Measurements from ENCODE around the gene UTP25. TPM values are rescaled to one million over a fixed set of nuclear protein-coding genes. Genes with fewer than 3 reads are reported as not detected.

The UTP25 gene
- 16.2 and 17.0 TPM in 2 replicates for total RNA-seq (2014; rRNA removed; shearing (Covaris generic))

DNA sequence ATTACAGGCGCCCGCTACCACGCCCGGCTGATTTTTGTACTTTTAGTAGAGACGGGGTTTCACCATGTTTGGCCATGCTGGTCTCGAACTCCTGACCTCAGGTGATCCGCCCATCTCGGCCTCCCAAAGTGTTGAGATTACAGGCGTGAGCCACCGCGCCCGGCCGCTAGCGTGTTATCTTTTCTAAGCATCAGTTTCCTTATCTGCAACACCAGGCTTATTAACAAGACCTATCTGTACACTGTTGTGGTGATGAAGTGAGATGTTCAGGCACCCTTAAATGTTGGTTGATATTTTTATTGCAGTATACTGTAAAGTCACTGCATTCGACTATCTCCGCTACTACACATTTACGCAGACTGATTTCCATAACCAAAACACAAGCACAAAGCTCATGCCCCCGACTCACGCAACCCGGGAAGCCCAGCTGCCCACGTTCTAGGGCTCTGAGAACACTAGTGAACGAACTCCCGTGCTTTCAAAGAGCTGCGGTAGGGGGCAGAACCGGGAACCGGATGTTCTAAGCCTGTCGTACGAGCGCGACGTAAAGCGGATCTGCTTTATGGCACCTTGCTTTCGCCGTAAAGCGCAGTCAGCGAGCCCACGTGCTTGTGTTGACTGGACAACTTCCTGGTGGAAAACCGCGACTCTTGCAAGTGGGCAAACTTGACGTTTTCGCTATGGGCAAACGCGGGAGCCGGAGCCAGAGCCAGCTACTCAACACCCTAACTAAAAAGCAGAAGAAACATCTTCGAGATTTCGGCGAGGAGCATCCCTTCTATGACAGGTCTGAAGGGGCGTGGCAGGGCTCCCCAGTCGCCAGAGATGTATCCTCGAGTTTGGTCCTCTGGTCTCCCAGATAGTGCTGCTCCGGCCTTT lies at the start of gene UTP25:
TSS of gene UTP25 (plus strand) at position 589 of the 879 bp plus-strand sequence. CDS start at position 681, 92 bp downstream.

GRCh38 chr1:209784265-209785169 lies 43.3 kb upstream of the UTP25 start, which contains the start of gene C1orf74:
C1orf74 (minus strand) TSS chr1:209784559; CDS start chr1:209783634, 925 bp downstream.

DNA sequence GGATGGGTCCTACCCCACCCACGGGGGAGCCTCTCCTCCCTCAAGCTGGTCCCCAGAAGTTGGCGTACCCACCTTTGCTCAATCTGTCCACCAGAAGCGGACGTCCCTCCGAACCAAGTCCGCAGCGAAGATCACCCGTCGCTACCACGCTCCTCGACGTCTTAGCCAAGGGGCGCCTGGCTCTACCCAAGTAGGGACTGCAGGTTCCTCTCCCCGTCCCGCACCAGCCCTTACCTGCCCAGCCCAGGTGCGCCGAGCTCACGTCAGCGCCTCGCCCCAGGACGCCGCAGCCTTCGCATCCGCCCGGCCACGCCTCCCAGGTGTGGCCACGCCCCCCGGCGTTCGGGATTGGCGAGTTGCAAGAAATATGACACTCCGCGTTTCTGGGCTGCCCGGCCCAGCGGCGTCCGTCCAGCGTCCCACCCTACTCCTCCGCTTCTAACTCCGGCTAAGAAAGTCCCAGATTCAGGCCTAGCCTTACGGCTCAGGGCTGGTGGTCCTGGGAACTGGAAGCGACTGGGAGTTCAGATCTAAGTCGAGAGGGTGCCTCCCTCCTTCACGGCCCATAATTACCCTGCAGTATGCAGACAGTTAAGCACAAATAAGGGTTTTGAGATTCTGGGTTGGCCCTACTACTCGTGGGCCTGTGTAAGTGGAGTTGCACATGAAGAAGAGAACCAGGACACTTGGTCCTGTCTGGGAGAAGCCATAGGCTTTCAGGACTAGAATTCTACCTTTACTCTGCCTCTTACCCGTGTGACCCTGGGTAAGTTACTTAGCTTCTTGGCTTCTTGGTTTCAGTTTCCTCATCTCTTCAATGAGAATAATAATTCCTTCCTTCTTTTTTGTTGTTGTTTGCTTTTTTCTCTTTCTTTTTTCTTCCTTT lies 21.7 kb upstream of the UTP25 start, which contains the start of gene IRF6:
TSS of gene IRF6 (minus strand) at position 268 of the 886 bp plus-strand sequence. CDS start 4,729 bp downstream, outside the sequence.

Other genes with a start within 250 kb of the UTP25 start
- gene CAMK1G, start 244.3 kb upstream of the UTP25 start, total RNA-seq (2014; rRNA removed; shearing (Covaris generic)), result not detected in 2 replicates
- 14.7 and 24.7 TPM in 2 replicates for gene LAMB3, start 175.5 kb upstream of the UTP25 start, total RNA-seq (2014; rRNA removed; shearing (Covaris generic))
- not detected in 2 replicates for gene G0S2, start 152.6 kb upstream of the UTP25 start, total RNA-seq (2014; rRNA removed; shearing (Covaris generic))
- gene HSD11B1, start 123.1 kb upstream of the UTP25 start, total RNA-seq (2014; rRNA removed; shearing (Covaris generic)), result not detected in 2 replicates
- gene TRAF3IP3, start 71.9 kb upstream of the UTP25 start, total RNA-seq (2014; rRNA removed; shearing (Covaris generic)), result not detected in 2 replicates
- gene C1orf74, start 43.4 kb upstream of the UTP25 start, total RNA-seq (2014; rRNA removed; shearing (Covaris generic)), result 2.1 and 2.6 TPM in 2 replicates
- gene IRF6, start 21.8 kb upstream of the UTP25 start, total RNA-seq (2014; rRNA removed; shearing (Covaris generic)), result 0.03 and 0.04 TPM in 2 replicates
- gene SYT14, start 110.2 kb downstream of the UTP25 start, total RNA-seq (2014; rRNA removed; shearing (Covaris generic)), result 3.2 and 3.8 TPM in 2 replicates

All from A375 (cell line).